Stimulated activated CD4-positive, alpha-beta T cell treated with anti-CD3 and anti-CD28 coated beads, Interleukin-4, amount 100 ng/mL, for 1 hour (primary cell): ENCODE data around the gene NUP210.
"Not testable (repeated sequence)": the region's sequence is repeated elsewhere in the genome, so short reads cannot be mapped to it uniquely, and the experiment has no call there.

ENCODE experiments used
- DNase-seq: peaks from one replicate; pipeline ENCODE4 v3.0.0-alpha.2; 2020

NUP210 gene

DNA sequence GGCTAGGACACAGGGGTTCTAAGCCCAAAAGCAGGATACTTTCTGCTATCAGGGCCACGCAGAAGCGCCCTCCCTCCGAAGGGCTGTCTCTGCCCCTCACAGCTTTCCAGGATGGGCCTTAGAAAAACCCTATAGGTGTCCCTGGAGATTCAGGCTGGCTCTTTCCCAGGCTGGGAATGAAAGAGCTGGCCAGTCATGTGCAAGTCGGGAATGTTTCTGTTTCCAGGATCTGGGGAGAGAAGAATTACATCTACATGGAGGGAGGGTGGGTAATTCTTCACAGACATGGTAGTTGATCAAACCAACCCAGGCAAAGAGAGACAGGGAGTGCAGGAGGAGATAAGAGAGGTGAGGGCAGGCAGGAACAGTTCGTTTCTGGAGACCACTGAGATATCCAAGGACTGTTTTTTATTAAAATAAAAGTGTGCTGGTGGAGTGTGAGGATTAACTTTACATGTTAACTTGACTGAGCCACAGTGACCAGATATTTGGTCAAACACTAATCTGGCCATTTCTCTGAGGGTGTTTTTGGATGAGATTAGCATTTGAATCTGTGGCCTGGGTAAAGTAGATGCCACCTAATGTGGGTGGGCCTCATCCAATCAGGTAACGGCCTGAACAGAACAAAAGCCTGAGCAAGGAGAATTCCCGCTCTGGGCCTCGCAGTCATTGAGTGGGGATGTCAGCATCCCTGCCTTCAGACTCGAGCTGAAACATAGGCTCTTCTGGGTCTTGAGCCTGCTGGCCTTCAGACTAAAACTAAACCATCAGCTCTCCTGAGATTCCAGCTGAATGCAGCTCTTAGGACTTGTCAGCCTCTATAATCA lies 15.3 kb downstream of the NUP210 start:
- no peak for DNase-seq

GRCh38 chr3:13403847-13404246 lies 16.3 kb downstream of the NUP210 start:
- no peak for DNase-seq

- DNase-seq, result no peak
These were observed 16.8 kb downstream of the NUP210 start for GRCh38 chr3:13403213-13403819.

DNA sequence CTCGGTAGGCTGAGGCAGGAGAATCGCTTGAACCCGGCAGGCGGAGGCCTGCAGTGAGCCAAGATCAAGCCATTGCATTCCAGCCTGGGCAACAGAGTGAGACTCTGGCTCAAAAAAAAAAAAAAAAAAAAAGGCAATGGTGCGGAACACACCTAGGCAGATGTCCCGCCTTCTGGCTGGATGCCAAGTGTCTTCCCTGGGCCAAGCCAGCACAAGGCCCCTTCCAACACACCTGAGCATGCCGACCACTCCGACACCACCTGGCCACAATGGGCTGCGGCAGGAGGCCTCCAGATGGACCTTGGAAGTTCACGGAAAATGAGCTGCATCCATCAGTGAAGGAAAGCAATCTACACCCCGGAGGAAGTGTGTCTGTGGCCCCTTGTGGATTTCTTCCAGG lies 19.0 kb downstream of the NUP210 start:
- no peak for DNase-seq

- DNase-seq, result no peak
These were observed 19.9 kb downstream of the NUP210 start for GRCh38 chr3:13400114-13400673.

- no peak for DNase-seq
These were observed 20.5 kb downstream of the NUP210 start for GRCh38 chr3:13399603-13400002.

DNA sequence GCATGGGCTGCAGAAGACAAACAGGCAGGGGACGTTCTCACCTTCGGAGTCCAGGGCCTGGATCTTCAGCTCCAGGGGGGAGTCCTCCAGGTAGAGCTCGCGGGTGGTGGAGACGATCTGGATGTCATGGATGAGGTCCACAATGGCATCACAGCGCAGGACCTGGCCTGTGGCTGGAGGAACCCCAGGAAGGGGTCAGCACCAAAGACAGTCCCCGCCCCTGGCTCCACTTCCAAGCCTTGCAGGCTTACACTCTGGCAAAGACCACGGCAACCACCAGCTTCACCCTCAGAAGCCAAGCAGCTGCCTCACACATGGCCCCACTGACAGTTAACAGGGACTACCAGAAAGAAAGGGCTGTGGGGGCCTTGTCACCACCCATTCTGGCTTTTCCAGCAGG lies 22.8 kb downstream of the NUP210 start:
- DNase-seq, result no peak

DNA sequence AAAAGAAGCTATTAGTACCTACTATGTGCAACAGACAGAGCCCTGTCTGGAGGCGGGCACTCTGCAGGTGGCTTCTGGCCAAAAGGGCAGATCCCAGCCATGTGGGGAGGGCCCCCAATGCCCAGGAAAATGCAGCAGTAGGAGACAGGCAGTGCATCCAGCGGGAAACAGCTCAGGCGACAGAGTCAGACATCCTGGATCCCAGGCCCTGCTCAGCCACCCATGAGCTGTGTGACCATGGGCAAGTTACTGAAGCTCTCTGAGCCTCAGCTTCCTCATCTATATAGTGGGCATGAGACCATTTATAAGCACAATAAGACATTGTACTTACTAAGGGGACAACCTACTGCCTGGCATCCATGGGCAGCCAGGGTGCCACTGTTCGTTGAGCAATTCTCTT lies 25.8 kb downstream of the NUP210 start:
- DNase-seq, result no peak

GRCh38 chr3:13393427-13394360 lies 26.4 kb downstream of the NUP210 start:
- no peak for DNase-seq

GRCh38 chr3:13391308-13391707 lies 28.8 kb downstream of the NUP210 start:
- peak; percentile 26 for DNase-seq

GRCh38 chr3:13389378-13389777 lies 30.7 kb downstream of the NUP210 start:
- no peak for DNase-seq

DNA sequence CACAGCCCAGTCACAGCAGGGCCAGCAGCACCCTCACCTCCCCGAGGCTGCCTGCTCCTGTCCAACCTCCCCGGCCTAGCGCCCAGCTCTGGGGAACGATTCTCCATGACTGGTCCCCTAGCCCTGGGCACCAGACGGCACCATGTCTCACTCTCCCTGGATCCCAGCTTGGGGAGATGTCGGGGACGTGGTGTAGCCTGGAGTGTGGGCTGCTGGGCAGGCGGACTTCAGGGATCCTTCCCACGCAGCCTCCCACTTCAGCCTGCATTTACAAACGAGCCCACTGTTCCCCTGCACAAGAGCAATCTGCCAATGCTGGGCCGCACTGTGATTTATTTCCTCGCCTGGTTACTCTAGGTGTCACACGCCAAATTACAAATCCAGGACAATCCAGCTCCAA lies 31.3 kb downstream of the NUP210 start:
- DNase-seq, result no peak

DNA sequence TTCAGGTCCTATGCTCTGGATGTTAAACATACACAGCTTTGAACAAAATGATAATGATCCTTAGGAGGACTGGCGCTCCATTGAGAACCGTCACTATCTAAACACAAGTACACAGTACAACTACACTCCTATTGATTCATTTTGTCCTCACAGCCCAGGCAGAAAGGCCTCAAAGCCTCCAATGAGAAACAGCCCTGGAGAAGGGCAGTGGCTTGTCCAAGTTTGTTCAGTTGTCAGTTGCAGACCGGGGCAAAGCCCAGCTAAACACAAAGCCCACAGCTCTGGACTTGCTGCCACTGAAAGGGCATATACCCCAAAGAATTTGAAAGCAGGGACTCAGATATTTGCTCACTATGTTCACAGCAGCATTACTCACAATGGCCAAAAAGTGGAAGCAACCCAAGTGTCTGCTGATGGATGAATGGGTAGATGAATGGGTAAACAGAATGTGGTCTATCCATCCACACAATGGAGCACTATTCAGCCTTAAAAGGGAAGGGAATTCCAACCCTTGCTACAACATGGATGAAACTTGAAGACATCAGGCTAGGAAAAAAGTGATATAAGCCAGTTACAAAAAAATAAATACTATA lies 34.7 kb downstream of the NUP210 start:
- no peak for DNase-seq

DNA sequence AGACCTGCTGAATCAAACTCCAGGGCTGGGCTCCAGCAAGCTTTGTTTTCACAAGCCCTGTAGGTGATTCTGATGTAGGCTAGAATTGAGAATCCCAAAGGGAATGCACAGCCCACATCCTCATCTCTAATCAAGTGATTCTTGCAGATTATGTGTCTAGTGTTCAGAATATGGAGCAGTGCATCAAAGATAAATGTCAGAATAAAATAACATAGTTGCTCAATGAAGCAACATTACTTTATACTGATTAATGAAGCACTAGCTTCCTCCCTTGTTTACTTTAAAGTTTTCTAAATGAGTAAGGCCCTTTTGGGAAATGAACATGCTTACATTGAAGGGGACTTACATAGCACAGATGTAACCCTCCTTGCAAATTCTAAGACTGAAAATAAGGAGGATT lies 39.2 kb downstream of the NUP210 start:
- DNase-seq, result no peak

DNA sequence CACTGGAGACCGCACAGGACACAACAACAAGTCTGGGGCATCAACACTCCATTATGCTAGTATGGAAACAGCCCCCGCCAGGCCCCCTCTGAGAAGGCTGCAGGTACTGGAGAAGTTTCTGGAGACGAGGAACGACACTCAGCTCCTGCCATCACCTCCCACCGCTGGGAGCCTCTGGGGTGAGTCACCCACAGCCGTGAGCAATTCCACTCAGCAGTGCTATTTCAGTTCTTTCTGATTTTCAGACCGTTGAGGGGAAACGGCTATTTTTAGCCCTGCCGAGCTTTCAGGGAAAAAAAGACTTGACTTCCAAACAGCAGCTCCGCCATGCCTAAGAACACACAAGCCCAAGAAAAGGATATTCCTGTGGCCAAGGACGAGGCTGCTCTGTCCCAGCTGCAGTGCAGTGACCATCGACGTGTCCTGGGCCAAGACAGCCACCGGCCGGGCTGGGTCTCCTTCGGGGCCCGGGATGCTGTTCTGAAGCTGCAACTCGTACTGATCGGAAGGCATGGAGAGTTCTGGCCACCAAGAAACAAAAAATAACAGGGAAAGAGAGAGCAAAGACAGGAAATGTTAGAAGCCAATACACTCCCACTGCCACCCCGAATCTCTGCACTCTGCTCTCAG lies 40.8 kb downstream of the NUP210 start:
- DNase-seq, result no peak

- no peak for DNase-seq
These were observed 42.0 kb downstream of the NUP210 start for GRCh38 chr3:13378155-13378554.

- DNase-seq, result not testable (repeated sequence)
These were observed 42.4 kb downstream of the NUP210 start for GRCh38 chr3:13377741-13378140.

- no peak for DNase-seq
These were observed 43.1 kb downstream of the NUP210 start for GRCh38 chr3:13377021-13377420.

- DNase-seq, result no peak
These were observed 44.0 kb downstream of the NUP210 start for GRCh38 chr3:13376091-13376490.

GRCh38 chr3:13375464-13375863 lies 44.7 kb downstream of the NUP210 start:
- no peak for DNase-seq

DNA sequence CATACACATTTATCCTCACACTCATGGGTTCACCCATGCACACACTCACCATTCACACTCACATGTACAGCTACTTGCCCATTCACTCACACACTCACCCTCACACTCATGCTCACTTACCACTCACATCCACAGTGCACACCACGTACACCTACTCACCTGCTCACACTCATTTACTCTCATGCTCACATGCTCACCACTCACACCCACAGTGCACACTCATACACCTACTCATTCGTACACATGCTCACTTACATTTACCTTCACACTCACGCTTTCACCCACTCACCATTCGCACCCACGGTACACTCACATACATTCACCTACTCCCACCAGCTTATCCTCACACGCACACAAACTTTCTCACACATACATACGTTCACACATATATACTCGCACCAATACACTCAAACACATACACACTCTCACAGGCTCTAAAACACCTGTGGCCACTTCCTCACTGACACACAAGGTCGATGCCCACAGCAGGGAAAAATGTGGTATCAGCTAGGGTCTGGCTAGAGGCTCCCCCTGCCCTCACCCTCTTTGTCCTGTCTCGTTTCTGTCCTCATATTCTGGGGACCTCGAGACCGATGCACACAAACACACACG lies 46.0 kb downstream of the NUP210 start:
- no peak for DNase-seq

- no peak for DNase-seq
These were observed 47.5 kb downstream of the NUP210 start for GRCh38 chr3:13372656-13373055.
